Cardiac septum (tissue), 1 donor: ENCODE data around the gene FGF18. TPM values are rescaled to one million over a fixed set of nuclear protein-coding genes. Genes with fewer than 3 reads are reported as not detected.
"Not testable (repeated sequence)": the region's sequence is repeated elsewhere in the genome, so short reads cannot be mapped to it uniquely, and the experiment has no call there.

Source experiments
- DNase-seq: peaks from one replicate; pipeline ENCODE4 v3.0.0-alpha.2; 2020; ENCODE audit warnings: low spot score
- intact Hi-C: fragments of 100-400 bp; cut with DNase I; formaldehyde crosslinking; loops from one replicate; pipeline ENCODE4 v1.14.0; 2022
- total RNA-seq: library from RNA; stranded (reverse); fragmentation: NEBNext Ultra II Directional; extraction: Animal tissue kit (Norgen Biotek cat#: 25700); gene quantifications from one replicate; pipeline ENCODE4 v1.2.1, GENCODE V29; 2021
- donor health status: DM: no; HTN: no; CAD: no.

The FGF18 gene
- total RNA-seq, 1 donor from 2014 or later, result 22.4 TPM

GRCh38 chr5:171397190-171397589 is 22.3 kb upstream of the FGF18 start:
- intact Hi-C loops, result no loop called here

GRCh38 chr5:171397599-171397998 is 21.8 kb upstream of the FGF18 start:
- DNase-seq, result no peak
- intact Hi-C loops, result no loop called here

More at GRCh38 chr5:171397190-171397589, 22.3 kb upstream of the FGF18 start:
- no peak for DNase-seq

DNA sequence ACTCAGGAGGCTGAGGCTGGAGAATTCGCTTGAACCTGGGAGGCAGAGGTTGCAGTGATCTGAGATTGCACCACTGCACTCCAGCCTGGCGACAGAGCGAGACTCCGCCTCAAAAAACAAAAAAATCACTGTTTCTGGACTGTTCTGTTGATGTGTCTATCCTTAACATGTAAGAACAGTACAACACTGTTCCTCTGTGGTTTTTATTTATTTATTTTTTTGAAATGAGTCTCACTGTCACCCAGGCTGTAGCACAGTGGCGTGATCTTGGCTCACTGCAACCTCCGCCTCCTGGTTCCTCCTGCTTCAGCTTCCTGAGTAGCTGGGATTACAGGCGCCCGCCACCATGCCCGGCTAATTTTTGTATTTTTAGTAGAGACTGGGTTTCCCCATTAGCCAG is 20.8 kb upstream of the FGF18 start:
- intact Hi-C loops, DNase-seq: not testable (repeated sequence)

GRCh38 chr5:171400169-171400568 is 19.3 kb upstream of the FGF18 start:
- intact Hi-C loops, result no loop called here

GRCh38 chr5:171401167-171401947 is 18.1 kb upstream of the FGF18 start:
- intact Hi-C loops, result no loop called here
- DNase-seq, result no peak

More at GRCh38 chr5:171400169-171400568, 19.3 kb upstream of the FGF18 start:
- DNase-seq, result no peak

- intact Hi-C loops, DNase-seq: not testable (repeated sequence)
Observed at GRCh38 chr5:171402751-171403150, 16.7 kb upstream of the FGF18 start.

GRCh38 chr5:171405615-171406014 is 13.8 kb upstream of the FGF18 start:
- DNase-seq, result no peak
- intact Hi-C loops, result no loop called here

GRCh38 chr5:171407234-171407633 is 12.2 kb upstream of the FGF18 start:
- DNase-seq, result no peak
- intact Hi-C loops, result no loop called here

DNA sequence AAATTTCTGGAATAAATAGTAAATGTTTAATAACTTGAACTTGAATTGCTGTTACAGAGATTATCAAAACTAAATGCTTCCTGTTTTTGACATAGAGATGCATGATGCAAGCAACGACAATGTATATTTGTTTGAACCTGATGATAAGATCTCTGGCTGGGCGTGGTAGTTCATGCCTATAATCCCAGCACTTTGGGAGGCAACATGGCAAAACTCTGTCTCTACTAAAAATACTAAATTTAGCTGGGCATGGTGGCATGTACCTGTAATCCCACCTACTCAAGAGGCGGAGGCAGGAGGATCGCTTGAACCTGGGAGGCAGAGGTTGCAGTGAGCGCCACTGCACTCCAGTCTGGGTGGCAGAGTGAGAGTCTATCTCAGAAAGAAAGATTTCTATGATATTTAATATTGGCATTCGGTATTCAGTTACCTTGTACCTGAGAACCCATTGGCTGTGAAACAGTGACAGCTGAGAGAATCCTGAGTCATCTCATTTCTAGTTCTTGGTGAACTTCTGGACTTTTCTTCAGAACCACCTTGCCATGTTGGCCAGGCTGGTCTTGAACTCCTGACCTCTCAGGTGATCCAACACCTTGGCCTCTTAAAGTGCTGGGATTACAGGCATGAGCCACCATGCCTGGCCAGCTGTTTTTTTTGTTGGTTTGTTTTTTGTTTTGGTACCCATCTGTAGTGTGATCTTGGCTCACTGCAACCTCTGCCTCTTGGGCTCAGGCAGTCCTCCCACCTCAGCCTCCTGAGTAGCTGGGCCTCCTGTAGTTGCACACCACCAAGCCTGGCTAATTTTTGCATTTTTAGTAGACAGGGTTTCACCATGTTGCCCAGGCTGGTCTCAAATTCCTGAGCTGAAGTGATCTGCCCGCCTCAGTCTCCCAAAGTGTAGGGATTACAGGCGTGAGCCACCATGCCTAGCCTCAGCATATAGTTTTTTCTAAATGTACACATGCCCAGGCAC is 10.0 kb upstream of the FGF18 start:
- no peak for DNase-seq
- intact Hi-C loops, result no loop called here

GRCh38 chr5:171410181-171410580 is 9.3 kb upstream of the FGF18 start:
- DNase-seq, result no peak
- intact Hi-C loops, result no loop called here

DNA sequence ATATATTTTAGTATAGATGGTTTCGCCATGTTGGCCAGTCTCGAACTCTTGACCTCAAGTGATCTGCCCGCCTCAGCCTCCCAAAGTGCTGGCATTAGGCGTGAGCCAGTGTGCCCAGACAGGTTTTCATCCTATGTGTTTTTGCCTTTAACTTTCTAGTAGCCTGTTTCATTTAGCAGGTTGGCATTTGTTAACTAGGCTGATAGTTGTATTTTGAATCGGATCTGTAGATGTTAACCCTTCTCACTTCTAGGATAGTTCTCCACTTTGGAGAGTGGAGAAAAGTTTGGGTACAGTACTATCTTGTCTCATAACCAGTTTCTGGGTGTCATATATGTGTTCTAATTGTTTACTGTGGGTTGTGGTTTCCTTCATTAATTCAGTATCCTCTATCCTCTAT is 7.3 kb upstream of the FGF18 start:
- intact Hi-C loops, result no loop called here
- no peak for DNase-seq

GRCh38 chr5:171413153-171413910 is 6.1 kb upstream of the FGF18 start:
- no peak for DNase-seq
- intact Hi-C loops, result no loop called here

GRCh38 chr5:171413993-171414392 is 5.5 kb upstream of the FGF18 start:
- DNase-seq, intact Hi-C loops: not testable (repeated sequence)

- no peak for DNase-seq
- intact Hi-C loops, result loop anchor here (5.0 kb wide), 1 partner anchor 332 kb away; no protein-coding TSS in a partner anchor
Observed at GRCh38 chr5:171415115-171415730, 4.2 kb upstream of the FGF18 start.

DNA sequence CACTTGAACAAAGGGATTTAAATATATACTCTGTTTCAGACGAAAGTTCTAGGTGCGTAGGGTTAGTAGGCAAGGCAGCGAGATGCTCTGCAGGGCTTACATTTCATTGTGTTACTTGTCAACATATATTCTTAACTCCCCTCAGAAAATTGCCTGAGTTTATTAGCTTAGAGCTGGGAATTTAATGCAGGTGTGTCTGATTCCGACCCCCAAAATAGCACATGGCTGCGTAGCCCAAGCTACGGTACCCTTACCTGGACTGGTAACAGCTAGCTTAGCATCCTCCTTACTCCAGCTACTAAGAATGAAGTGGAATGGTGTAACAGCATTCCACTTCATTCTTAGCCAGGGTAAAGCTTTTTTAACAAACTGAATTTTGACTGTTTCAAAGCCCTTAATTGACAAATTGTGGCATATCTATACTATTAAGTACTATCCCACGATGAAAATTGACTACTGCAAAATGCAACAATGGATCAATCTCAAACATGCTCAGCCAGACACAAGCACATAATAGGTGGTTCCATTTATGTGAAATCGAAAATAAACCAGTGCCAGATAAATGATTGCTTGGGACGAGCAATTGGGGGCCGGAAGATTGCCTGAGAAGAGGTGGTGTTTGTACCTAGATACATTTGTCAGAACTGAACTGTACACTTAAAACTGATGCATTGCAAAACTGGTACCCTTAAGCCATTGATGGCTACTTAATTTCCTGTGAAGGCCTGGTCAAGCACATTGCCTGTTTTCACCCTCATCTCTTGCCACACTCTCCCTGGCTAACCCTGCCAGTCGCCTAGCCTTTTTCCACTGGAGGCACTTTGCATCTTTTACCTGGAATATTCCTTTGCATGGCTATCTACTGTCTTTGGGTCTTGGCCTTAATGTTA is 3.0 kb upstream of the FGF18 start:
- intact Hi-C loops, result loop anchor here (5.0 kb wide), 1 partner anchor 331 kb away; no protein-coding TSS in a partner anchor
- no peak for DNase-seq

- peak; percentile 88 for DNase-seq
Observed at GRCh38 chr5:171418316-171418981, 998 bp upstream of the FGF18 start.

GRCh38 chr5:171419688-171420430 is 412 bp downstream of the FGF18 start:
- intact Hi-C loops, result loop anchor here (2.0 to 5.0 kb wide), 7 partner anchors 62 to 487 kb away; no protein-coding TSS in a partner anchor

More at GRCh38 chr5:171418316-171418981, 998 bp upstream of the FGF18 start:
- intact Hi-C loops, result loop anchor here (2.0 to 5.0 kb wide), 4 partner anchors 210 to 488 kb away; no protein-coding TSS in a partner anchor

More at GRCh38 chr5:171419688-171420430, 412 bp downstream of the FGF18 start:
- peak; percentile 76 for DNase-seq
